ENCODE data around the gene CAPN2.
"Not testable (repeated sequence)": the region's sequence is repeated elsewhere in the genome, so short reads cannot be mapped to it uniquely, and the experiment has no call there.

Gene CAPN2

GRCh38 chr1:223793716-223794115, 81.4 kb downstream of the CAPN2 start:
- DNase-seq: no peak

GRCh38 chr1:223794136-223794880, 82.0 kb downstream of the CAPN2 start:
- no peak for DNase-seq

GRCh38 chr1:223796210-223796609, 83.9 kb downstream of the CAPN2 start:
- DNase-seq: no peak

GRCh38 chr1:223802032-223802431, 89.7 kb downstream of the CAPN2 start:
- DNase-seq: no peak

GRCh38 chr1:223802602-223803001, 90.3 kb downstream of the CAPN2 start:
- no peak for DNase-seq

- DNase-seq: no peak
Observed at GRCh38 chr1:223803211-223803610, 90.9 kb downstream of the CAPN2 start.

- not testable (repeated sequence) for DNase-seq
Observed at GRCh38 chr1:223809905-223810304, 97.6 kb downstream of the CAPN2 start.

GRCh38 chr1:223810586-223810985, 98.2 kb downstream of the CAPN2 start:
- DNase-seq: no peak

GRCh38 chr1:223811634-223812101, 99.3 kb downstream of the CAPN2 start:
- no peak for DNase-seq

- DNase-seq: no peak
Observed at GRCh38 chr1:223813645-223814044, 101.3 kb downstream of the CAPN2 start.

- no peak for DNase-seq
Observed at GRCh38 chr1:223815020-223815853, 102.9 kb downstream of the CAPN2 start.

- no peak for DNase-seq
Observed at GRCh38 chr1:223815865-223816264, 103.5 kb downstream of the CAPN2 start.

- not testable (repeated sequence) for DNase-seq
Observed at GRCh38 chr1:223817265-223817664, 104.9 kb downstream of the CAPN2 start.

- DNase-seq: no peak
Observed at GRCh38 chr1:223819730-223820514, 107.6 kb downstream of the CAPN2 start.

GRCh38 chr1:223820515-223820858, 108.1 kb downstream of the CAPN2 start:
- DNase-seq: no peak

- DNase-seq: no peak
Observed at GRCh38 chr1:223820971-223821370, 108.6 kb downstream of the CAPN2 start.

GRCh38 chr1:223824287-223824686, 111.9 kb downstream of the CAPN2 start:
- no peak for DNase-seq

GRCh38 chr1:223824712-223825111, 112.4 kb downstream of the CAPN2 start:
- DNase-seq: no peak

Data from activated naive CD4-positive, alpha-beta T cell treated with anti-CD3 and anti-CD28 coated beads, Interleukin-2, amount 50 U/mL, for 16 hours (primary cell).